NK-92 (cell line): ENCODE measurements around the gene ZNF581.

Source experiments
- DNase-seq: peaks from one replicate; lab custom pipeline; 2025; ENCODE audit not compliant: unreplicated experiment; lab: John Stamatoyannopoulos, UW

Gene ZNF581

DNA sequence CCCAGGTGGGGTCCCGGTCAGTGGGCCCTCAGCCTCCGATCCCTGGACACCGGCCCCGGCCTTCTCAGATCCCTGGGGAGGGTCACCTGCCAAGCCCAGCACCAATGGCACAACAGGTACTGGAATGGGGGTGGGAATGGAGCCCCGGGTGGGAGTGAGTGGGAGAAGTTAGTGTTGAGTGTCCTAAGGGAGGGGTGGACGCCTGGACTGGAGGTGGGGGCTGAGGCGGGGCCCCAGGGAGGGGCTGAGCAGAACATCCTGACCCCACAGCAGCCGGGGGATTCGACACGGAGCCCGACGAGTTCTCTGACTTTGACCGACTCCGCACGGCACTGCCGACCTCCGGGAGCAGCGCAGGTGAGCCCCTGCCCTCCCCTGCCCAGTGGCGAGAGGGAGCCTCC, 49.2 kb downstream of the ZNF581 start:
- no peak for DNase-seq

DNA sequence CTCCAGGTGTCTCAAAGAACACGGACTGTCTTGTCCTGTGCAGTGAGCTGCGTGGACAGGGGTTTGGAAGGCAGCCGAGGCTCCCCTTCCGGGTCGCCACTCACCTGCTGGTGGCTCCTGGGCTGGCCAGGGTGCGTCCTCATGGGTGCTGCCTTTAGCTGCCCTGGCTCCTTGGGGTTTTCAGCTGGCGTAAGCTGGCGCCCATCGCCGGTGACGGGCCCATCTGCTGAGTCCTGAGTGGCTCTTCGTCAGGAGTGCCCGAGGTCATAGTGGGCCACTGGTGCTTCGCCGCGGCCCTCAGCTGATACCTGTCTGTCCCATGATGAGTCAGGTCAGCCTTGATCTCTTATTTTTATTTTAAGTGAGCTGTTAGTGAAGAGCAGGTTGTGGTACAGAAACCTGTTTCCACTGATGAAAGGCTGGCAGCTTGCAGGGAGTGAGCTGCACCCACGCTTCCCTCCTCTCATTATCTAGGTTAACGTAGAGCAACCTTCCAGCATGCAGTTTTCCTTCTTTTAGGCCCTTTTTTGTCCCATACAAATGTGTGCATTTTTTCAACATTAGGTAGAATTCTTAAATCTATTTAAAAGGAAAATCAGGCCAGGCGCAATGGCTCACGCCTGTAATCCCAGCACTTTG, 50.0 kb downstream of the ZNF581 start:
- no peak for DNase-seq

DNA sequence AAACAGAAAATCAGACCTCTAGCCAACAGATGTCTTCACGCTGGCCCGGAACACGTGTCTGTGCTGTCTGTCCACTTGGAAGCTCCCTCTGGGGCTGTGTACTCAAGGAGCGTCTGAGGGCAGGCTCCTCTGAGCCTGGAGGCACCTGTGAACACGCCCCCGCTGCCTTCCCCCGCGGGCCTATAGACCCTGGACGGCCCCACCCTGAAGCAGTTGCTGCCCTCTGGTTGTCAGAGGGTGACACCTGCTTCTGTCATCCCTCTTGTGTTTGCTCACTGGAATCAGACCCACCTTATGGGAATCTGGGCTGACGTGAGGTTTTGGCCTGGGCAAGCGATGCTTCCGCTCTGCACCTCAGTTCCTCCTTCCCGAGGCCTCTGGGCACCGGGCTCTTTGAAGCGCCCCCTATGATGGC, 50.8 kb downstream of the ZNF581 start:
- DNase-seq, result no peak

DNA sequence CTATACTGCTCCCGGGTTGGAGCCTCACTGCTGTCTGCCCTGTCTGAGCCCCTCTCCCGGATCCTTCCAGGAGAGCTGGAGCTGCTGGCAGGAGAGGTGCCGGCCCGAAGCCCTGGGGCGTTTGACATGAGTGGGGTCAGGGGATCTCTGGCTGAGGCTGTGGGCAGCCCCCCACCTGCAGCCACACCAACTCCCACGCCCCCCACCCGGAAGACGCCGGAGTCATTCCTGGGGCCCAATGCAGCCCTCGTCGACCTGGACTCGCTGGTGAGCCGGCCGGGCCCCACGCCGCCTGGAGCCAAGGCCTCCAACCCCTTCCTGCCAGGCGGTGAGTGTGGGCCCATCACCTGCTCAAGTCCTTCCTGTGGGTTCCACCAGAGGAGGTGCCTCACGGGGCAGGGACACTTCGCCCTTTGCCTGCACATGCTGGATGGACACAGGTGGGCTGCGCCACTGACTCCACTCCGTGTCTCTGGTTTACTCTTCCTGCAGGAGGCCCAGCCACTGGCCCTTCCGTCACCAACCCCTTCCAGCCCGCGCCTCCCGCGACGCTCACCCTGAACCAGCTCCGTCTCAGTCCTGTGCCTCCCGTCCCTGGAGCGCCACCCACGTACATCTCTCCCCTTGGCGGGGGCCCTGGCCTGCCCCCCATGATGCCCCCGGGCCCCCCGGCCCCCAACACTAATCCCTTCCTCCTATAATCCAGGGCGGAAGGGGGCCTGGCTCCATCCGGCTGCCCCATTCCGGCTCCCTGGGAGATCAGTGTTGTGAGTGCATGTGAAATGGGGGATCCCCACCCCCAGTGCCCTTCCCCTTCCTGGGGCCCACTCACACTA, 51.4 kb downstream of the ZNF581 start:
- DNase-seq, result no peak
